Upper lobe of left lung (tissue), 6 donors: Measurements from ENCODE around the gene ADAMTSL3. TPM values are rescaled to one million over a fixed set of nuclear protein-coding genes. Genes with fewer than 3 reads are reported as not detected.

Source experiments
- ATAC-seq, 2 donors: fragments of 200-7000 bp; cut with Tn5 transposase; one replicate each; pipeline ENCODE4 v1.9.1; 2022; ENCODE audit warnings: mild to moderate bottlenecking in 2 of 2, moderate library complexity in 2 of 2; ENCODE audit not compliant: low FRiP score in 2 of 2
- DNase-seq, 2 donors: peaks; one replicate each; pipeline ENCODE4 v3.0.0-alpha.2; 2019 to 2020
- H3K27ac ChIP-seq, 4 donors: fragments of 200-600 bp; sonication (generic); one replicate each; pipeline ENCODE4 v1.5.1; 2016 to 2019
- H3K27me3 ChIP-seq, 4 donors: fragments of 200-600 bp; sonication (generic); one replicate each; pipeline ENCODE4 v1.5.1; 2017 to 2019
- H3K36me3 ChIP-seq, 4 donors: fragments of 200-600 bp; sonication (generic); one replicate each; pipeline ENCODE4 v1.5.1; 2016 to 2019
- H3K4me1 ChIP-seq, 4 donors: fragments of 200-600 bp; sonication (generic); one replicate each; pipeline ENCODE4 v1.5.1; 2018 to 2019
- H3K4me3 ChIP-seq, 4 donors: fragments of 200-600 bp; sonication (generic); one replicate each; pipeline ENCODE4 v1.5.1; 2017 to 2019; ENCODE audit warnings: mild to moderate bottlenecking in 2 of 4, moderate library complexity in 1 of 4
- H3K9me3 ChIP-seq, 4 donors: fragments of 200-600 bp; sonication (generic); one replicate each; pipeline ENCODE4 v1.5.1; 2018 to 2019
- EP300 ChIP-seq, 4 donors: sonication (generic); formaldehyde crosslinking; IDR thresholded peaks; one replicate each; pipeline ENCODE4 v1.5.1; 2017; ENCODE audit warnings: antibody characterized with exemption in 4 of 4, control low read depth in 2 of 4
- POLR2A ChIP-seq, 4 donors: fragments of 450-650 bp; IDR thresholded peaks; one replicate each; pipeline ENCODE4 v1.5.1; 2016 to 2017; ENCODE audit warnings: antibody characterized with exemption in 4 of 4, mild to moderate bottlenecking in 2 of 4
- POLR2AphosphoS5 ChIP-seq, 2 donors: sonication (generic); formaldehyde crosslinking; IDR thresholded peaks; one replicate each; pipeline ENCODE4 v1.5.1; 2017; ENCODE audit warnings: antibody characterized with exemption in 2 of 2
- WGBS, 2 donors: methylation state at CpG; one replicate each; pipeline ENCODE4 v1.1.5; 2017 to 2018; 5-methylcytosine and 5-hydroxymethylcytosine counted together
- total RNA-seq, 6 donors: library from RNA; depleted of rRNA in 4 of 6; stranded (reverse); fragments of >200 nt in 4 of 6; gene quantifications; one replicate each; pipeline versions ENCODE4 v1.1.0 to v1.2.1, GENCODE V29; 2016 to 2021
- TF ChIP-seq, protein P1 (sequence below), 6 experiments: fragments of 450-650 bp in 4 of 6; fragments of 200-600 bp in 2 of 6; sonication (generic) in 2 of 6; IDR thresholded peaks; one replicate each; pipeline ENCODE4 v1.5.1; 2016 to 2019; ENCODE audit warnings: antibody characterized with exemption in 6 of 6
- donor health status: DM: no; HTN: no; CAD: no; lungs with moderate emphysema.
- donor health status: DM: no; HTN: yes; CAD: no; lungs with severe emphysema.

Gene ADAMTSL3
- total RNA-seq, 6 donors from 2014 or later, result 8.8 to 22.2 (median 11.7) TPM

DNA sequence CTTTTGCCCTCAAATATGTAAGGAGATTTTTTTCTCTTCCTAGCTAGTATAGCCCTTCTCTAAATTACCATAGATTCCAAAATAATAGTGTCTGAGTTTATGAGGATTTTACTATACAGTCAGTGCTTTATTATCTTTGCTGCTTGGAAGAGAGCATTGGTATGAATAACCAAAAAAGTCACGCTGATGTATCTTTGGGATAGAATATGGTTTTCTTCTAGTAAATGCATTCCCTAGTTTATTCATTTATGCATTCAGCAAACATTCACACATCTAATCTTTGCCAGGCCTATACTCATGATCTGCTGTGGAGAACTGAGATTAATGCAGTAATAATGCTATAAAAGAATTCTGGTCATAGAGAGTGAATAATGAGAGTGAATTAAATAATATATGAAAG, 356.3 kb downstream of the ADAMTSL3 start:
- H3K9me3 ChIP-seq, result no peaks in the 10 kb centered on the region
- WGBS, 2 donors, result 93 to 95% methylated on average over 1 of the region's 1 CpG
- no peaks in the 10 kb centered on the region for H3K4me1 ChIP-seq
- no peaks in the 10 kb centered on the region for H3K27me3 ChIP-seq
- H3K27ac ChIP-seq, result no peak overlapping the region
- no peak overlapping the region for H3K4me3 ChIP-seq
- H3K36me3 ChIP-seq, result no peaks in the 10 kb centered on the region
- no peak for TF ChIP-seq EP300 (IDR thresholded peaks at IDR 0.05)
- TF ChIP-seq, protein P1, sequence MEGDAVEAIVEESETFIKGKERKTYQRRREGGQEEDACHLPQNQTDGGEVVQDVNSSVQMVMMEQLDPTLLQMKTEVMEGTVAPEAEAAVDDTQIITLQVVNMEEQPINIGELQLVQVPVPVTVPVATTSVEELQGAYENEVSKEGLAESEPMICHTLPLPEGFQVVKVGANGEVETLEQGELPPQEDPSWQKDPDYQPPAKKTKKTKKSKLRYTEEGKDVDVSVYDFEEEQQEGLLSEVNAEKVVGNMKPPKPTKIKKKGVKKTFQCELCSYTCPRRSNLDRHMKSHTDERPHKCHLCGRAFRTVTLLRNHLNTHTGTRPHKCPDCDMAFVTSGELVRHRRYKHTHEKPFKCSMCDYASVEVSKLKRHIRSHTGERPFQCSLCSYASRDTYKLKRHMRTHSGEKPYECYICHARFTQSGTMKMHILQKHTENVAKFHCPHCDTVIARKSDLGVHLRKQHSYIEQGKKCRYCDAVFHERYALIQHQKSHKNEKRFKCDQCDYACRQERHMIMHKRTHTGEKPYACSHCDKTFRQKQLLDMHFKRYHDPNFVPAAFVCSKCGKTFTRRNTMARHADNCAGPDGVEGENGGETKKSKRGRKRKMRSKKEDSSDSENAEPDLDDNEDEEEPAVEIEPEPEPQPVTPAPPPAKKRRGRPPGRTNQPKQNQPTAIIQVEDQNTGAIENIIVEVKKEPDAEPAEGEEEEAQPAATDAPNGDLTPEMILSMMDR (IDR thresholded peaks at IDR 0.05), result no peak
- DNase-seq (no peak), ATAC-seq (no peak)

DNA sequence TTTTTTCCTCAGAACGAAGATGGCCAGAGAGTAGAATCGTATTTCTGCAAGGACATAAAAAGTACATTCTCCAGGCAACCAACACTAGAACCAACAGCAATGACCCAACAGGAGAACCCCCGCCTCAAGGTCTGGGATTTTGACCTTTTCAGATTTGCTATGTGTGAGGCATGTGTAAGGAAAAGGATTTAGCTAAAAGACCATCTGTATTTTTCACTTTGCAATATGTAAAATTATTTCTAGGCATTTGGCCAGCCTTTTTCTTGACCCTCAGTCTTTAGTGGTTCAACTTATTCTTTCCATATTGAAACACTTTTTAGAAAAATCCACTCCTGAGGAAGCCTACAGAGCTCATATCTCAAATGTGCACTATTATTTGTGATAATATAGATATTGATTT, 362.4 kb downstream of the ADAMTSL3 start:
- H3K4me3 ChIP-seq, result no peak overlapping the region
- no peaks in the 10 kb centered on the region for H3K4me1 ChIP-seq
- no peaks in the 10 kb centered on the region for H3K36me3 ChIP-seq
- H3K27ac ChIP-seq, result no peak overlapping the region
- ATAC-seq (no peak), DNase-seq (no peak)
- WGBS, 2 donors, result 78 to 82% methylated on average over 3 of the region's 3 CpGs
- TF ChIP-seq POLR2AphosphoS5 (IDR thresholded peaks at IDR 0.05), result no peak
- TF ChIP-seq, protein P1 (IDR thresholded peaks at IDR 0.05), result no peak
- TF ChIP-seq POLR2A (IDR thresholded peaks at IDR 0.05), result no peak
- no peak for TF ChIP-seq EP300 (IDR thresholded peaks at IDR 0.05)
- H3K9me3 ChIP-seq, result no peaks in the 10 kb centered on the region
- no peaks in the 10 kb centered on the region for H3K27me3 ChIP-seq

DNA sequence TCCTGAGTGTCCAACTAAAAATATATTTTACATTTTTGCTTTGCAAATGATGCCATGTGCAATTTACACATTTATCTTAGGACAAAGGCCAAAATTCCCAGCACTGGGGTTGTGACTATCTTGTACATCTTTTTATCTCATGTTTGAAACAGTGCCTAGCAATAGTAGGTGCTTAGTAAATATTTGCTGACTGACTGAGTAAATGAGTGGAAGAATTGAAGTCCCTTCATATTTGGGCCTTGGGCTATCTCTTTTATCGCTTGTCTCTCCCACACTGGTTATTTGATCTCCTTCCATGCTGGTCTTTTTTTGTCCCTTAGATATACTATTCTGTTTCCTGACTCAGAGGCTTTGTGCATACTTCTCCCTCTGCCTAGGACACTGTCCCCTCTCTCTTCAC, 368.6 kb downstream of the ADAMTSL3 start:
- Histone ChIP-seq H3K27me3 (no peaks in the 10 kb centered on the region), H3K27ac (no peak overlapping the region), H3K4me3 (no peak overlapping the region), H3K4me1 (no peaks in the 10 kb centered on the region), H3K36me3 (no peaks in the 10 kb centered on the region), H3K9me3 (no peaks in the 10 kb centered on the region)
- DNase-seq (no peak), ATAC-seq (no peak)
- TF ChIP-seq, protein P1 (IDR thresholded peaks at IDR 0.05), result no peak
- TF ChIP-seq EP300 (IDR thresholded peaks at IDR 0.05), result no peak
- no peak for TF ChIP-seq POLR2A (IDR thresholded peaks at IDR 0.05)
- no peak for TF ChIP-seq POLR2AphosphoS5 (IDR thresholded peaks at IDR 0.05)
- WGBS, 2 donors, result 74 to 77% methylated on average over 1 of the region's 1 CpG

DNA sequence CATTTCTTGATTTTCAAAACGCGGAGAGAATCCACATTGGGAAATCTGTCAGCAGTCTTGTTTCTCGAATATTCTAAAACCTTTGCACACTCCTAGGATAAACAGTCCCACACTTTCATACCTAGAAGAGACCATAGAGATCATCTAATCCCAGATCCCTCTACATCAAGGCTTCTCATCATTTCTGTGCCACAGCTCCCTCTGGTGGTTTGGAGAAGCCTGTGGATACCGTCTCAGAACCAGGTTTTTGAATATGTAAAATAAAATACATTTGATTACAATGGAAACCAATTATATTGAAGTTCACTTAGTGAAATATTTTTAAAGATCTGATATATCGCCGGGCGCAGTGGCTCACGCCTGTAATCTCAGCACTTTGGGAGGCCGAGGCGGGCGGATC, 369.7 kb downstream of the ADAMTSL3 start:
- no peak overlapping the region for H3K27ac ChIP-seq
- ATAC-seq (no peak), DNase-seq (no peak)
- H3K9me3 ChIP-seq, result no peaks in the 10 kb centered on the region
- TF ChIP-seq, protein P1 (IDR thresholded peaks at IDR 0.05), result peak in 3 of 6 experiments; percentile 23 to 44 (median 28)
- TF ChIP-seq POLR2A (IDR thresholded peaks at IDR 0.05) (no peak), POLR2AphosphoS5 (IDR thresholded peaks at IDR 0.05) (no peak)
- 94 to 96% methylated on average over 11 of the region's 11 CpGs for WGBS, 2 donors
- H3K4me1 ChIP-seq, result no peaks in the 10 kb centered on the region
- no peak overlapping the region for H3K4me3 ChIP-seq
- no peaks in the 10 kb centered on the region for H3K27me3 ChIP-seq
- H3K36me3 ChIP-seq, result no peaks in the 10 kb centered on the region

DNA sequence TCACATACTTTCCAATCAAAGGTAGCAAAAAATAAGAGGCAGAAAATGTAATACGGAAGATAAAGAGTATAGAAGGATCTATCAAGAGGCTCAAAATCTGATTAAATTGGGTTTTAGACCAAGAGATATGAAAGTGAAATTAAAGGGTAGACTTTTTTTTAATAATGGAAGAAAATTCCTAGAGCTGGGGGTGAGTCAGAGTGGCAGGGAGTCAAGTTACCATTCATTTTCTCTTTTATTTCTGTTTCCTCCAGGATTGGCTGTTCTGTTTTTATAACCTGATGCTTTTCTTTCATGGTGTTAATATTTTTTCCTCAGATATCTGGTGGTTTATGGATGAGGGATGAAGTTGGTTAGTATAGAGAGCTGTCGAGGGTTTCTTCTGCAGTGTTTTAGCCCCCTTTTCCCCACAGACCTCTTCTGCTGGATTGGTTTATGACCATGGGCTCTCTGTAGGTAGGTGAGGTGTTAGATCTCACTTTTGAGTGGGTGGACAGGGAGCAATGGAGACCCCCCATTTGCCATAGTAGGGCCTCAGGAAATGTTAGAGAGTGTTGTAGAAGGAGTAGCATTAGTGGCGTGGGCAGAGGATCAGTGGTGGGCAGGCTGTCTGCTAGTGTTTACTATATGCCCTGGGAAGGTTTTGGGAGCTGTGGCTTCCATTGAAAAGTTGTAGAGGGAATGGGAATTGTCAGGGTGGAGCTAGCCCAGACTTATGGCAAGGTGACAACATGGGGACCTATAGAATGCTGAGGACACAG, 380.1 kb downstream of the ADAMTSL3 start:
- ATAC-seq (no peak), DNase-seq (no peak)
- H3K36me3 ChIP-seq, result no peaks in the 10 kb centered on the region
- H3K4me3 ChIP-seq, result no peak overlapping the region
- H3K9me3 ChIP-seq, result no peaks in the 10 kb centered on the region
- 82 to 93% methylated on average over 3 of the region's 3 CpGs for WGBS, 2 donors
- no peak overlapping the region for H3K27ac ChIP-seq
- TF ChIP-seq POLR2A (IDR thresholded peaks at IDR 0.05), result no peak
- TF ChIP-seq, protein P1 (IDR thresholded peaks at IDR 0.05), result no peak
- TF ChIP-seq POLR2AphosphoS5 (IDR thresholded peaks at IDR 0.05), result no peak
- no peak for TF ChIP-seq EP300 (IDR thresholded peaks at IDR 0.05)
- no peaks in the 10 kb centered on the region for H3K27me3 ChIP-seq
- H3K4me1 ChIP-seq, result no peaks in the 10 kb centered on the region
